NB4 (cell line): ENCODE results near the gene CHAF1A.

ENCODE experiments used
- MYC ChIP-seq: IDR thresholded peaks from 2 replicates; pipeline ENCODE4 v1.6.1; 2011; ENCODE audit warnings: low read depth, low read length
- TF ChIP-seq, protein P1 (sequence below): IDR thresholded peaks from one replicate; pipeline ENCODE4 v1.5.1; 2012; ENCODE audit warnings: low read depth, low read length
- TF ChIP-seq, protein P2 (sequence below): IDR thresholded peaks from 2 replicates; pipeline ENCODE4 v1.6.1; 2011; ENCODE audit warnings: low read depth, low read length

DNA sequence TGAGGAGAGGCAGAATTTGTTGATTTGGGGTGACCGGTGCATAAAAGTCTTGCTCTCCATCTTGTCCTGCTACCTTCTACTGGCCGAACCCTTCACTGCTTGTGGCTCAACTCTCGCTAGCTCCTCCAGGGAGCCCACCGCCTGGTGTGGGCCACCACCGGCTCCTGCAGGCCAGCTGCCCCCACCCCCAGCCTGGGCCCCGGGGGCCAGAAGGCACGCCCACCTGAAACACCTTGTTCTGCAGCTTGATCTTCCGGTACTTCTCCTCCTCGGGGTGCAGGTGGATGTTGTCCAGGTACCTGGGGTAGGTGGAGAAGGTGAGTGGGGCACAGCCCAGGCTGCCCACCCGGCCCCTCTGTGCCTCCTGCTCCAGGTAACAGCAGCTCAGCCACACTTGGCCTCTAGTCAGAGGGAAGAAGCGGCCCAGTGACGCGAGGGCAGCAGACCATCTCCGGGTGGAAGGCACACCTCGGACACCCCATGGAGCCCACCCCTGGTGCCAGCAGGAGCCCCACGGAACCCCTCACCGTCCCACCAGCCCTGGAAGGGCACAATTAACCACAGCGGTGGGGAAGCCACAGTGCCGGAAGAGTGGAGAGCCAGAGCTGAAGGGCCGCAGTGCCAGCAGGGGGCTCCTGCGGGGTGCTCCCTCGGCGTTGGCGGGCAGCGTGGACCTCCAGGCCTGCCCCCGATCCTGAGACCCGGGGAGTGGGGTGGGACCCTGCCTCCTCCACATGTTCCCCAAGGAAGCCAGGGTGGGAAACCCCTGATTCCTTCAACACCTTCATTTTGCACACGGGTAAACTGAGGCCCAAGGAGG, 45.1 kb downstream of the CHAF1A start:
- TF ChIP-seq, protein P1, sequence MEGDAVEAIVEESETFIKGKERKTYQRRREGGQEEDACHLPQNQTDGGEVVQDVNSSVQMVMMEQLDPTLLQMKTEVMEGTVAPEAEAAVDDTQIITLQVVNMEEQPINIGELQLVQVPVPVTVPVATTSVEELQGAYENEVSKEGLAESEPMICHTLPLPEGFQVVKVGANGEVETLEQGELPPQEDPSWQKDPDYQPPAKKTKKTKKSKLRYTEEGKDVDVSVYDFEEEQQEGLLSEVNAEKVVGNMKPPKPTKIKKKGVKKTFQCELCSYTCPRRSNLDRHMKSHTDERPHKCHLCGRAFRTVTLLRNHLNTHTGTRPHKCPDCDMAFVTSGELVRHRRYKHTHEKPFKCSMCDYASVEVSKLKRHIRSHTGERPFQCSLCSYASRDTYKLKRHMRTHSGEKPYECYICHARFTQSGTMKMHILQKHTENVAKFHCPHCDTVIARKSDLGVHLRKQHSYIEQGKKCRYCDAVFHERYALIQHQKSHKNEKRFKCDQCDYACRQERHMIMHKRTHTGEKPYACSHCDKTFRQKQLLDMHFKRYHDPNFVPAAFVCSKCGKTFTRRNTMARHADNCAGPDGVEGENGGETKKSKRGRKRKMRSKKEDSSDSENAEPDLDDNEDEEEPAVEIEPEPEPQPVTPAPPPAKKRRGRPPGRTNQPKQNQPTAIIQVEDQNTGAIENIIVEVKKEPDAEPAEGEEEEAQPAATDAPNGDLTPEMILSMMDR, result no peak
- TF ChIP-seq, protein P2, sequence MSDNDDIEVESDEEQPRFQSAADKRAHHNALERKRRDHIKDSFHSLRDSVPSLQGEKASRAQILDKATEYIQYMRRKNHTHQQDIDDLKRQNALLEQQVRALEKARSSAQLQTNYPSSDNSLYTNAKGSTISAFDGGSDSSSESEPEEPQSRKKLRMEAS, result no peak
- no peak for TF ChIP-seq MYC
